Glomerular endothelial cell (primary cell): Measurements from ENCODE around the gene ARID1B. TPM values are rescaled to one million over a fixed set of nuclear protein-coding genes. Genes with fewer than 3 reads are reported as not detected.

ENCODE experiments used
- DNase-seq: peaks from one replicate; pipeline ENCODE4 v3.0.0-alpha.2; 2011; ENCODE audit warnings: low read depth, low spot score; ENCODE audit errors: extremely low read depth
- total RNA-seq: library from RNA; depleted of rRNA; stranded (reverse); fragments of >200 nt; gene quantifications from 2 replicates; pipeline ENCODE4 v1.2.3, GENCODE V29; 2015

ARID1B gene
- total RNA-seq, 1 donor from 2014 or later = 72.3 TPM

DNA sequence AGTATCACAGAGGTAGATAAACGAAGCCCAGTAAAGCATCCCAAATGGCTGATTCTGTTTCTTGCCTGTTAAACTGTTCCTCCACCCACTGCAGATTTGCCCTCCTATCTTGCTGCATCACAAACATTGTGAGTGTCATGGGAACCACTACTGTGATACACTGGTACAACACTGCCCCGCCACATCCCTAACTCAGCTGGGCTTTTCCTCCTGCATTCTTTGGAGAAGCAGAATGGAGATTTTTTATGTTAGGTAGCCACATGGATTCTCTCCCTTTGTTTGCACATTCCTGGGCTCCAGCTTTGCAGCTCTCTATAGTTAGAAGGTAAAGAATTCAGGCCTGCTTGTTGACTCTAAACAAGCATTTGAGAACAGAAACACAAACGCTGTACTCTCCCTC, 312.1 kb downstream of the ARID1B start:
- DNase-seq = no peak

DNA sequence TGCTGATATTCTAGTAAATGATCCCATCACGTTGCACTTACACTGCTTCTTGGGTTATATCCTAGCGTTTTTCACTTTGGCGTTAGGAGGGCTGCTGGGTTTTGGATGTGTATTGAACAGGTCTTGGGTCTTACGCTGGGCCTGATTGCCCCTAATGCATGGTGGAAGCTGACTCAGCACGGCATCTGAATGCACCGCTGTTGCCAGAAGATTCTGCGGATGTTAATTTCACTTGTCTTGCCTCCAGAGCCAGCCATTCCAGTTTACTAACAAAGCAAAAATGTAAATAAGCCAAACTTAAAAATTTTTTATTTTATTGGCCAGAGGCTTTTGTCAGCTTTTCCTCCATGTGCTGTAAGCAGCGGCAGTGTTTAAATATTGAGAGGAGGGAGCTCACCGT, 312.7 kb downstream of the ARID1B start:
- no peak for DNase-seq

DNA sequence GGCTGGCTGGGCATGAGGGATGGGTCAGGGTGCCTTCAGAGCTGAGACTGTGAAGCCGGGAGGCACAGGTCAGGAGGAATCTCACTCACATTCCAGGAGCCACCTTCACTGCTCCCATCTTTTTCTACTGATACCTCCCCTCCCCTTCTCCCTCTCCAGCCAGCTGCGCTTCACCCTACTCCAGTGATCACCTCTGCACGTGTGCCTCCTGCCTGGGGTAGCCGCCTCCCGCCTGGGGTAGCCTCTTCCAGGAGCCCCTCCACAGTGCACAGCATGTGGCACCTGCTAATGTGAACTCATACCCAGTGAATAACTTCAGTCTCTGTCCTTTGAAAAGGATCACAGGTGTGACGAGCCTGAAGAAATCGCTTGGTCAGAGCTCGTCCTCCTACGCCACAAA, 313.6 kb downstream of the ARID1B start:
- DNase-seq = no peak

DNA sequence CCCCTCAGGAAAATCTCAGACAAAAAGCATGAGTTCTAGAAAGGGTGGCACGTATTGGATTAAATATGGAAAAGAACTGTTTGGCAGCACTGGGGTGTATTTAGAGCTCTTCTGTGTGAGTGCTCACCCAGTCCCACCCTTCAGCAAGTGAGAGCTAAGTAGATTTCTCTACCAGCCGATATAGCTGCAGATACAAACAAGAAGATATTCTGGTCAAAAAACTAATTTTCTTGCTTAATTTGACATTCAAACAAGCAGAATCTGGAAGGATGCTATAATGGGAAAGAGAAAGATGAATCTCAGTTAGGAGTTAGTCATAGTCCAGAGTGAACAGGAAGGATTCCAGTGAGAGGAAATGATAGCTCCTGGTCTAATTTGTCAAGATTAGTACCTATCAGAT, 314.1 kb downstream of the ARID1B start:
- DNase-seq = no peak

- DNase-seq = no peak
Measured at GRCh38 chr6:157091856-157092460, 314.8 kb downstream of the ARID1B start.

DNA sequence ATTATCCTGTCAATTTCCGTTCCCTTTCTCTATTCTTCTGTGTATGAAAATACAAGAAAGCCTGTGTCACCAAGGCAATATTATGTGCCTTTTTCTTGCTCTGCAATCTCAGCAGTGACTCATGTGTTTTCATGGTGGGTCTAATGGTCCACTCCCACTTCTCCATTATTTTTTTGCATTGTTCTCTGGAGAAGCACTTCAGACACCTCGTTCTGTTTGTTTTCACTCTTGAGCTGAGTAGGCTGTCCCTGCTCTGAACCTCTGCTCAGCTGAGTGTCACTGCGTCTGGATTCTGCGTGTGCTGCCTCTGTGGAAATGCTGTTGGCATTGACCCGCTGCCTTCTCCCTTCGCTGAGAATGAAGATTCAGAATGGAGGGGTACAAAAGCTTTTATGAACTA, 315.6 kb downstream of the ARID1B start:
- DNase-seq = peak; percentile 39

DNA sequence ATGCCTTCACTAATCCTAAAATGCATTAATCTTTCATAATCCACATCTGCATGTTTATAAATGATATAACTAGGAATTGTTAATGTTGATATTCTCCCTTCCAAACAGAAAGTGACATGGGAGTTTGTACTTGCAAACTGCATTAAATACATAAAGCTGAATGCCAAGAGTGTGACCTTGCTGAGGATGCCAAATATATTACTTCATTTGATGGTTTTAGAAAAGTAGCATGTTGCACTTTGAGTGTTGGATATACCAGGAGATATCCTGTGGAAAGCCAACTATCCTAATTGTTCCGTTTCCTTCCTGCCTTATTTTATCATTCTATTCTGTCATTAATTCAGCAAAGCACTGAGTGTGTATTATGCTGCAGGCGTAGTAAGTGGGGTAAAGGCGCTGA, 316.4 kb downstream of the ARID1B start:
- DNase-seq = no peak

GRCh38 chr6:157094038-157094437, 316.9 kb downstream of the ARID1B start:
- no peak for DNase-seq

- no peak for DNase-seq
Measured at GRCh38 chr6:157095084-157095483, 317.9 kb downstream of the ARID1B start.

- no peak for DNase-seq
Measured at GRCh38 chr6:157095569-157095968, 318.4 kb downstream of the ARID1B start.

- DNase-seq = no peak
Measured at GRCh38 chr6:157096105-157096504, 318.9 kb downstream of the ARID1B start.

GRCh38 chr6:157096522-157096921, 319.3 kb downstream of the ARID1B start:
- no peak for DNase-seq

GRCh38 chr6:157097255-157097955, 320.2 kb downstream of the ARID1B start:
- no peak for DNase-seq

DNA sequence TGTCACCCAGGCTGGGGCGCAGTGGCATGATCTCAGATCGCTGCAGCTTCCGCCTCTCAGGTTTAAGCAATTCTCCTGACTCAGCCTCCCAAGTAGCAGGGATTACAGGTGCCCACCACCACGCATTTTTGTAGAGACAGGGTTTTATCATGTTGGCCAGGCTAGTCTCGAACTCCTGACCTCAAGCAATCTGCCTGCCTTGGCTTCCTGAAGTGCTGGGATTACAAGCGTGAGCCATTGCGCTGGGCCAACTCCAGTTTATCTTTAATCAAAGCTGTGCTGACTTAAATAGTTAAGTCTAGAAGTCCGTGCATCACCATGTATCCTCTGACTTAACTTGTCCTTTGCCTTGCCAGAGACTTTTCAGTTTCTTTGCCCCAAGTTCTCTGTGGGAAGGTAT, 321.8 kb downstream of the ARID1B start:
- DNase-seq = no peak

DNA sequence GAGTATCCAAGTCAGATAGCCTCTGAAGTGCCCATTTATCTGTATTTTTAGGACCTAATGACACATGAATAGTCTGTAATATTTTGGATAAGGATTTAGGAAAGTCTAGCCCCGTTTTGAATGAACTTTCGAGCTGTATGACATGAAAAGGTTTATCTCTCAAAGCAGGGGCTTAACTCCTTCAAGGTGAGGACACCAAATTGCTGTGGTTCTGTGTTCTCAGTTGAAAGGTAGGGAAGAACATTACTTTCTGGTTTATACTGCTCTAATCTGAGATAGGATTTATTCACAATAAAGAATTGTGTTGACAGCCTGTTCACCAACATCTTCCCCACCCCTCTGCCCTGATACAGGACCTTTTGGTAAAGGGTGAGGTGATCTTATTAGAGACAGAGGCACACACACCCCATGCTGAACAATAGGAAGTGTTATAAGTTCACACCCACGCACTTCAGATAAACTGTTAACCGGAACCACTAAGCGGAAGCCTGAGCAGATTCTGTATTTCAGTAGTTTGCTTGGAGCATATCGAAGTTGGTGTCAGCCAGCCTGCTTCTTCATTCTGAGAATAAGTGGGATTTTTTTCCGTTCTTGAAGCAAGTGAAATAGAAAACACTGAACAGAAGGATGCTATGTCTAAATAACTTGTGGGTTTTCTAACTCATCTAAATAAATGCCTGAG, 322.9 kb downstream of the ARID1B start:
- no peak for DNase-seq

GRCh38 chr6:157101166-157101565, 324.0 kb downstream of the ARID1B start:
- no peak for DNase-seq

DNA sequence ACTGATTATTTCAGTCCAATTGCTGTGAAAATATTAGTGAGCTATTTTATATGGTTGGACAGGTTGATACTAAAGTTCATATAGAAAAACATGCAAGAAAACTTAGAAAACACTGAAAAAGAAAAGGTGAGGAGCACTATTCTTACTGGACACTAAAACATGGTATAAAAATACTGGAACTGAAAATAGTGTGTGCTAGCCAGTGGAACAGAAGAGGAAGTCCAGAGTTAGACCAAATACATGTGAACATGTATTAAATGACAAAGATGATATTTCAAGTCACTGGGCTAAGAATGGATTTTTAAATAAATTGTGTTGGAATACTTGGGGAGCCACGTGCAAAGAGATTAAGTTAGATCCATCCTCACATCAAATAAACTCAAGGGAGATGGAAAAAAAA, 327.6 kb downstream of the ARID1B start:
- no peak for DNase-seq

DNA sequence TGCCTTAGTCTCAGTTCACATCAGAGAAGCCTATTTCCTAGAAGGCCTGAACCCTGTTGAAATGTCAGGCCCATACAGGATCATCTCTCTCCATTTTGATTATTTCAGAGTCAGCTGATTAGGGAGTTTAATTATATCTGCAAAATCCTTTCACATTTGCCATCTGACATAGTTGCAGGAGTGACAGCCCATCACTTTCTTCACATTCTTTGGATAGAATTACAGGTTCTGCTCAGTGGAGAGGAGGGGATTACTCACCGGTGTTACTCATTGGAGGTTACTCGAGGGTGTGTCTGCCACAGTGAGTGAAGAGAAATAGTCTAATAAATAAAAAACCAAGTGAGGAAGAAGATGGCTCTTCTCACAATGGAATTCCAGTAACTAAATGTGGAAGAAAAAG, 329.3 kb downstream of the ARID1B start:
- DNase-seq = no peak

- DNase-seq = no peak
Measured at GRCh38 chr6:157107571-157107914, 330.4 kb downstream of the ARID1B start.

- DNase-seq = peak; percentile 64
Measured at GRCh38 chr6:157107915-157108651, 330.9 kb downstream of the ARID1B start.

- no peak for DNase-seq
Measured at GRCh38 chr6:157108923-157109322, 331.7 kb downstream of the ARID1B start.

GRCh38 chr6:157110607-157111006, 333.4 kb downstream of the ARID1B start:
- DNase-seq = no peak
